Activated naive CD8-positive, alpha-beta T cell treated with anti-CD3 and anti-CD28 coated beads, Interleukin-2, amount 50 U/mL, for 16 hours (primary cell): ENCODE measurements around the gene TMEM161B.
A peak's percentile ranks its signal among the peaks of the same experiment; 100 is the strongest.
"Not testable (repeated sequence)": the region's sequence is repeated elsewhere in the genome, so short reads cannot be mapped to it uniquely, and the experiment has no call there.

ENCODE experiments used
- DNase-seq: peaks from one replicate; pipeline ENCODE4 v3.0.0-alpha.2; 2020; ENCODE audit warnings: low read depth, low spot score

TMEM161B gene

GRCh38 chr5:88268385-88269184 is at the start of gene TMEM161B:
Gene TMEM161B, minus strand, starts transcription at chr5:88268845. Its CDS starts 122 bp downstream, at chr5:88268723.
- peak; percentile 91 for DNase-seq

GRCh38 chr5:88304356-88304755 is 35.7 kb upstream of the TMEM161B start:
- no peak for DNase-seq

- DNase-seq: no peak
These were observed 29.8 kb upstream of the TMEM161B start for GRCh38 chr5:88298425-88298824.

GRCh38 chr5:88290801-88291200 is 22.2 kb upstream of the TMEM161B start:
- no peak for DNase-seq

- DNase-seq: no peak
These were observed 20.0 kb upstream of the TMEM161B start for GRCh38 chr5:88288528-88289197.

- DNase-seq: no peak
These were observed 19.3 kb upstream of the TMEM161B start for GRCh38 chr5:88287846-88288527.

- no peak for DNase-seq
These were observed 18.7 kb upstream of the TMEM161B start for GRCh38 chr5:88287302-88287701.

GRCh38 chr5:88283690-88284089 is 15.0 kb upstream of the TMEM161B start:
- DNase-seq: no peak

GRCh38 chr5:88281322-88281721 is 12.7 kb upstream of the TMEM161B start:
- DNase-seq: no peak

GRCh38 chr5:88279584-88279983 is 10.9 kb upstream of the TMEM161B start:
- no peak for DNase-seq

GRCh38 chr5:88276378-88276777 is 7.7 kb upstream of the TMEM161B start:
- DNase-seq: no peak

- DNase-seq: no peak
These were observed 6.9 kb upstream of the TMEM161B start for GRCh38 chr5:88275581-88275980.

- DNase-seq: no peak
These were observed 652 bp upstream of the TMEM161B start for GRCh38 chr5:88269222-88269771.

- DNase-seq: not testable (repeated sequence)
These were observed 4.1 kb downstream of the TMEM161B start for GRCh38 chr5:88264565-88264964.

- no peak for DNase-seq
These were observed 5.3 kb downstream of the TMEM161B start for GRCh38 chr5:88263349-88263748.

GRCh38 chr5:88262116-88262515 is 6.5 kb downstream of the TMEM161B start:
- no peak for DNase-seq

GRCh38 chr5:88258636-88259035 is 10.0 kb downstream of the TMEM161B start:
- no peak for DNase-seq

GRCh38 chr5:88256872-88257271 is 11.8 kb downstream of the TMEM161B start:
- DNase-seq: no peak

- no peak for DNase-seq
These were observed 12.6 kb downstream of the TMEM161B start for GRCh38 chr5:88256037-88256436.

- DNase-seq: no peak
These were observed 14.3 kb downstream of the TMEM161B start for GRCh38 chr5:88254320-88254719.

GRCh38 chr5:88251048-88251711 is 17.5 kb downstream of the TMEM161B start:
- DNase-seq: no peak

GRCh38 chr5:88250010-88250409 is 18.6 kb downstream of the TMEM161B start:
- DNase-seq: no peak
